Measurements from ENCODE around the gene GAK. TPM values are rescaled to one million over a fixed set of nuclear protein-coding genes. Genes with fewer than 3 reads are reported as not detected.

GAK gene
- polyA plus RNA-seq, 1 of the 3 experiments (the other 2 are of a cell fraction) = 35.9 TPM

GRCh38 chr4:857461-857860 is 74.7 kb downstream of the GAK start:
- H3K4me3 ChIP-seq (ENCODE audit: low read depth in 2 of 2, low read length in 1 of 2) = no peak overlapping the region
- H4K20me1 ChIP-seq (ENCODE audit: insufficient read depth) = no peaks in the 10 kb centered on the region
- H3K9me3 ChIP-seq = no peaks in the 10 kb centered on the region
- no peak overlapping the region for H3K9ac ChIP-seq
- WGBS (ENCODE audit: low lambda C conversion rate) = 95% methylated on average over 11 of the region's 11 CpGs
- no peaks in the 10 kb centered on the region for H3K27me3 ChIP-seq (ENCODE audit: insufficient read depth)
- no peaks in the 10 kb centered on the region for H3F3A ChIP-seq (replicated peaks; ENCODE audit: insufficient read depth)
- no peak for TF ChIP-seq RXRA (IDR thresholded peaks at IDR 0.05; ENCODE audit: borderline replicate concordance, low read depth)
- TF ChIP-seq TAF1 (IDR thresholded peaks at IDR 0.05; ENCODE audit: borderline replicate concordance, low read depth, low read length) = no peak
- no peak for TF ChIP-seq NRF1 (IDR thresholded peaks at IDR 0.05; ENCODE audit: low read depth, low read length)
- no peak for TF ChIP-seq RAD21 (IDR thresholded peaks at IDR 0.05; ENCODE audit: low read length)
- TF ChIP-seq POLR2AphosphoS5 (IDR thresholded peaks at IDR 0.05; ENCODE audit: low read depth, low read length) = no peak
- no peak for TF ChIP-seq RFX5 (IDR thresholded peaks at IDR 0.05; ENCODE audit: low read length)
- H3K36me3 ChIP-seq (replicated peaks in 1 of 2; ENCODE audit: control insufficient read depth in 1 of 2, insufficient read depth in 2 of 2, low read length in 1 of 2) = peaks cover 9 to 35% of the 10 kb centered on the region in 2 experiments
- H3K4me1 ChIP-seq (ENCODE audit: control insufficient read depth in 1 of 2, insufficient read depth in 2 of 2, low read depth in 1 of 2, low read length in 1 of 2) = no peaks in the 10 kb centered on the region
- POLR2A ChIA-PET = no interaction called here
- no peak overlapping the region for H3K4me2 ChIP-seq
- H3K9me2 ChIP-seq = no peaks in the 10 kb centered on the region
- no peak overlapping the region for H2AFZ ChIP-seq (ENCODE audit: low read depth)
- no peaks in the 10 kb centered on the region for H3K79me2 ChIP-seq (ENCODE audit: insufficient read depth)
- CTCF ChIA-PET = interaction anchor here (0.9 to 1.6 kb wide), 3 partner anchors 8 to 14 kb away, joined by 3 read pairs; no protein-coding TSS in a partner anchor
- no peak for DNase-seq
- H3K27ac ChIP-seq (ENCODE audit: low read depth in 2 of 2, low read length in 1 of 2) = no peak overlapping the region

GRCh38 chr4:856225-856901 is 75.8 kb downstream of the GAK start:
- Histone ChIP-seq H3K79me2 (ENCODE audit: insufficient read depth) (no peaks in the 10 kb centered on the region), H3K27ac (ENCODE audit: low read depth in 2 of 2, low read length in 1 of 2) (no peak overlapping the region), H3K4me2 (no peak overlapping the region), H3K4me1 (ENCODE audit: control insufficient read depth in 1 of 2, insufficient read depth in 2 of 2, low read depth in 1 of 2, low read length in 1 of 2) (no peaks in the 10 kb centered on the region), H3K27me3 (ENCODE audit: insufficient read depth) (no peaks in the 10 kb centered on the region), H3F3A (replicated peaks; ENCODE audit: insufficient read depth) (no peaks in the 10 kb centered on the region), H2AFZ (ENCODE audit: low read depth) (no peak overlapping the region), H3K9me3 (no peaks in the 10 kb centered on the region), H3K9me2 (no peaks in the 10 kb centered on the region), H4K20me1 (ENCODE audit: insufficient read depth) (no peaks in the 10 kb centered on the region), H3K36me3 (replicated peaks in 1 of 2; ENCODE audit: control insufficient read depth in 1 of 2, insufficient read depth in 2 of 2, low read length in 1 of 2) (peaks cover 9 to 32% of the 10 kb centered on the region in 2 experiments), H3K9ac (no peak overlapping the region), H3K4me3 (ENCODE audit: low read depth in 2 of 2, low read length in 1 of 2) (no peak overlapping the region)
- POLR2A ChIA-PET = no interaction called here
- no peak for DNase-seq
- WGBS (ENCODE audit: low lambda C conversion rate) = 100% methylated on average over 3 of the region's 3 CpGs
- CTCF ChIA-PET = no interaction called here
- TF ChIP-seq, protein P1, sequence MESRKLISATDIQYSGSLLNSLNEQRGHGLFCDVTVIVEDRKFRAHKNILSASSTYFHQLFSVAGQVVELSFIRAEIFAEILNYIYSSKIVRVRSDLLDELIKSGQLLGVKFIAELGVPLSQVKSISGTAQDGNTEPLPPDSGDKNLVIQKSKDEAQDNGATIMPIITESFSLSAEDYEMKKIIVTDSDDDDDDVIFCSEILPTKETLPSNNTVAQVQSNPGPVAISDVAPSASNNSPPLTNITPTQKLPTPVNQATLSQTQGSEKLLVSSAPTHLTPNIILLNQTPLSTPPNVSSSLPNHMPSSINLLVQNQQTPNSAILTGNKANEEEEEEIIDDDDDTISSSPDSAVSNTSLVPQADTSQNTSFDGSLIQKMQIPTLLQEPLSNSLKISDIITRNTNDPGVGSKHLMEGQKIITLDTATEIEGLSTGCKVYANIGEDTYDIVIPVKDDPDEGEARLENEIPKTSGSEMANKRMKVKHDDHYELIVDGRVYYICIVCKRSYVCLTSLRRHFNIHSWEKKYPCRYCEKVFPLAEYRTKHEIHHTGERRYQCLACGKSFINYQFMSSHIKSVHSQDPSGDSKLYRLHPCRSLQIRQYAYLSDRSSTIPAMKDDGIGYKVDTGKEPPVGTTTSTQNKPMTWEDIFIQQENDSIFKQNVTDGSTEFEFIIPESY (IDR thresholded peaks at IDR 0.05; ENCODE audit: borderline replicate concordance, low read depth) = no peak
- TF ChIP-seq RXRA (IDR thresholded peaks at IDR 0.05; ENCODE audit: borderline replicate concordance, low read depth) (no peak), GATA2 (CRISPR knock-in tag; IDR thresholded peaks at IDR 0.05) (no peak), MXI1 (IDR thresholded peaks at IDR 0.05; ENCODE audit: low read depth, low read length) (no peak), FOXM1 (IDR thresholded peaks at IDR 0.05; ENCODE audit: low read depth) (no peak), USF1 (IDR thresholded peaks at IDR 0.05; ENCODE audit: borderline replicate concordance, low read depth) (no peak), PBX3 (IDR thresholded peaks at IDR 0.05) (no peak), EP300 (IDR thresholded peaks at IDR 0.05; ENCODE audit: borderline replicate concordance in 1 of 2, low read depth in 1 of 2, low read length in 1 of 2) (no peak), SMC3 (IDR thresholded peaks at IDR 0.05; ENCODE audit: low read depth, low read length) (no peak), TCF12 (IDR thresholded peaks at IDR 0.05) (no peak), FOXJ3 (CRISPR knock-in tag; IDR thresholded peaks at IDR 0.05) (no peak), FOSL2 (IDR thresholded peaks at IDR 0.05; ENCODE audit: borderline replicate concordance, low read depth) (no peak), GABPA (IDR thresholded peaks at IDR 0.05; ENCODE audit: low read depth) (no peak), POLR2AphosphoS5 (IDR thresholded peaks at IDR 0.05; ENCODE audit: low read depth, low read length) (no peak), MAX (IDR thresholded peaks at IDR 0.05; ENCODE audit: low read depth) (no peak)
- TF ChIP-seq, protein P2, sequence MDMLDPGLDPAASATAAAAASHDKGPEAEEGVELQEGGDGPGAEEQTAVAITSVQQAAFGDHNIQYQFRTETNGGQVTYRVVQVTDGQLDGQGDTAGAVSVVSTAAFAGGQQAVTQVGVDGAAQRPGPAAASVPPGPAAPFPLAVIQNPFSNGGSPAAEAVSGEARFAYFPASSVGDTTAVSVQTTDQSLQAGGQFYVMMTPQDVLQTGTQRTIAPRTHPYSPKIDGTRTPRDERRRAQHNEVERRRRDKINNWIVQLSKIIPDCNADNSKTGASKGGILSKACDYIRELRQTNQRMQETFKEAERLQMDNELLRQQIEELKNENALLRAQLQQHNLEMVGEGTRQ (IDR thresholded peaks at IDR 0.05; ENCODE audit: borderline replicate concordance, low read depth, low read length) = no peak

All from SK-N-SH (cell line).